Large intestine (tissue), 3 donors: ENCODE measurements around the gene GET3. TPM values are rescaled to one million over a fixed set of nuclear protein-coding genes. Genes with fewer than 3 reads are reported as not detected.

ENCODE experiments used
- DNase-seq, 2 donors: peaks; one replicate each; pipeline versions ENCODE4 v3.0.0 to v3.0.0-alpha.2; 2013
- H3K27ac ChIP-seq: one replicate; pipeline ENCODE4 v1.5.1; 2013; ENCODE audit warnings: low read length
- H3K27me3 ChIP-seq: 2 replicates; pipeline ENCODE4 v1.6.1; 2013; ENCODE audit warnings: low read length; ENCODE audit not compliant: control insufficient read depth, insufficient read depth
- H3K36me3 ChIP-seq: 2 replicates; pipeline ENCODE4 v1.6.1; 2013; ENCODE audit warnings: low read length; ENCODE audit not compliant: control insufficient read depth, insufficient read depth
- H3K4me1 ChIP-seq: one replicate; pipeline ENCODE4 v1.6.1; 2013; ENCODE audit warnings: low read length; ENCODE audit not compliant: control insufficient read depth, insufficient read depth
- H3K4me3 ChIP-seq: one replicate; pipeline ENCODE4 v1.5.1; 2013; ENCODE audit warnings: low read length
- H3K9me3 ChIP-seq: one replicate; pipeline ENCODE4 v1.6.1; 2013; ENCODE audit warnings: mild to moderate bottlenecking, low read depth, low read length, moderate library complexity; ENCODE audit not compliant: control insufficient read depth
- WGBS: methylation state at CpG from one replicate; pipeline ENCODE4 v1.1.5; 2013; ENCODE audit warnings: low lambda C conversion rate; ENCODE audit not compliant: insufficient coverage; 5-methylcytosine and 5-hydroxymethylcytosine counted together
- polyA plus RNA-seq: library from polyadenylated mRNA; unstranded; fragments of 120-200 nt; gene quantifications from one replicate; pipeline ENCODE4 v1.2.1, GENCODE V29; 2013

GET3 gene
- polyA plus RNA-seq, 1 donor = 64.0 TPM

DNA sequence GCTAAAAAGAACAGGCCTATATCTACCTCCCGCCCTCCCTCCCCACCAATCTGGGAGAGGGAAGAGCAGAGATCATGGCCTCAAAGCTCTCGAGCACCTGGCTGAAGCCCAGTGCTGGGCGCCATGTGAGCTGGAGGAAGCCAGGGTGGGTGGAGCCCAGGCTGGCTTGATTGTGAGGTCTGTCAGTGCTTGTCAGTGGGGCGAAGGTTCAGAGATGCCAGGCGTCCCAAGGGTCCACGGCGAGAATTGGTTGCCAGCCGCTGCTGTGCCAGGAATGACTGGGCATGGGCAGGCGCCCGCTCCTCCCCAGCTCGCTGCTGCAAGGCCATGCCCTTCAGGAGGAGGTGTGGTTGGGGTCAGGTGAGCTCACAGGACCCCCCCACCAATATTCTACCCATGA is 25.8 kb downstream of the GET3 start:
- no CpG with 5 or more reads among the region's 11 CpGs for WGBS

DNA sequence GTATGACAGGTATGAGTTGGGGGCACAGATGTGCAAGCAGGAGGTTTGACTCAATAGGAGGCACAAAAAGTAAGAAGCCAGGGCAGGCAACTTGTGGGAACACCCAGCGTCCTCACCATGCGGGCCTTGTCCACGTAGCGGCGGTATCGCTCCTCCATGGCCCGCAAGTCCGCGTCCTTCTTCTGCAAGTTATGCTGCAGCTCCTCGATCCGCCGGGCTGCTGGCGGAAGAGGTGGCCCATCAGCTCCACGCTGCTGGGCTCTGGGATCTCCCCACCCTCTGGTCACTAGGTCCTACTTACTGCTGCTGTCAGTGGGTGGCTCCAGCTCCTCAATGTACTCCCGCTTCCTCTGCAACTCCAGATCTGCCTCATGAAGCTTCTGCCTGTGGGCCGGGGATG is 27.4 kb downstream of the GET3 start:
- H3K36me3 ChIP-seq = peaks cover 57% of the 10 kb centered on the region
- H3K9me3 ChIP-seq = peaks cover 7% of the 10 kb centered on the region
- no peaks in the 10 kb centered on the region for H3K27me3 ChIP-seq
- no peak overlapping the region for H3K27ac ChIP-seq
- 100% methylated on average over 1 of the region's 16 CpGs for WGBS
- DNase-seq = no peak
- no peak overlapping the region for H3K4me3 ChIP-seq
- peaks cover 3% of the 10 kb centered on the region for H3K4me1 ChIP-seq

More for the DNA sequence above, 25.8 kb downstream of the GET3 start:
- H3K9me3 ChIP-seq = peaks cover 7% of the 10 kb centered on the region
- peaks cover 50% of the 10 kb centered on the region for H3K36me3 ChIP-seq
- peaks cover 4% of the 10 kb centered on the region for H3K4me1 ChIP-seq
- no peaks in the 10 kb centered on the region for H3K27me3 ChIP-seq
- H3K4me3 ChIP-seq = no peak overlapping the region
- no peak for DNase-seq
- no peak overlapping the region for H3K27ac ChIP-seq

DNA sequence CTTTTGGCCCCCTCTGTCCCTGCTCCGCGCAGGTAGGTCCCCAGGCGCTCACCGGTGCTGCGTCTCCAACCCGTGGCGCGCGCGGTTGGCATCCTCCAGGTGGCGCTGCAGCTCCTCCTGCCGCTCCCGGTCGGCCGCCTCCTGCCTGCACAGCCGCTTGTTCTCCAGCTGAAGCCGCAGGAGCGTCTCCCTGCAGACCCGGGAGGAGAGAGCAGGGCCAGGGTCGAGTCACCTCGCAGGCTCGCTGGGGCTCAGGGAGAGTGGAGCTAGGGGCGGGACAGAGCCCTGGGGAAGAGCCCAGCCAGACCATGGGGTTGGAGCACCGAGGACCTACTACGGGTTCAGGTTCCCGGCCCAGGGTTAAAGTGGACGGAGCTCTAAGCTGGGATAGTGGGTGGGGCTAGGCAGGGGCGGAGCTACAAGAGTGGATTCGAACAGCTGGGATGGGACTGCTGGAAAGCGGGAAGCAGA is 28.8 kb downstream of the GET3 start:
- Histone ChIP-seq H3K9me3 (peaks cover 4% of the 10 kb centered on the region), H3K27ac (peak overlapping the region; percentile 79), H3K27me3 (no peaks in the 10 kb centered on the region), H3K4me3 (peak overlapping the region; percentile 40), H3K4me1 (peaks cover 3% of the 10 kb centered on the region), H3K36me3 (peaks cover 66% of the 10 kb centered on the region)
- 6% methylated on average over 3 of the region's 30 CpGs for WGBS
- DNase-seq = peak; percentile 78 to 88

DNA sequence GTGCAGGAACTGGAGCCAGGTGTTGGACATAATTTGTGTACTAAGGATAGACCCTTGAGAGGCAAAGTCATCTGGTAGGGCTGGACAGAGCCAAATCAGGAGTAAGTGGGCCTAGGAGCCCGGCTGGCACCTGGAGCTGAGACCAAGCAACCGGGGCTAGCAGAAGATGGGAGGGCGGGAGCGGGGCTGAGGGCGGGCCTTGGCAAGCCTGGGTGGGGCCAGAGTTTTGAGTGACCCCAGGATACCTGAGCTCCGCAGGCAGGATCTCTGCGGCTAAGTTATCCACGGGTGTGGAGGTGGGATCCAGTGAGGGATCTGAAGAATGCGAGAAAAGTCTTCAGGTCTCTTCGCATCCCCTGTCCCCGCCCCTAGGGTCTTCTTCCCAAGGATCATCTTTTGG is 29.9 kb downstream of the GET3 start:
- H3K36me3 ChIP-seq = peaks cover 69% of the 10 kb centered on the region
- H3K27ac ChIP-seq = no peak overlapping the region
- peaks cover 3% of the 10 kb centered on the region for H3K4me1 ChIP-seq
- H3K9me3 ChIP-seq = peaks cover 4% of the 10 kb centered on the region
- H3K27me3 ChIP-seq = no peaks in the 10 kb centered on the region
- no CpG with 5 or more reads among the region's 11 CpGs for WGBS
- no peak overlapping the region for H3K4me3 ChIP-seq
- DNase-seq = no peak

DNA sequence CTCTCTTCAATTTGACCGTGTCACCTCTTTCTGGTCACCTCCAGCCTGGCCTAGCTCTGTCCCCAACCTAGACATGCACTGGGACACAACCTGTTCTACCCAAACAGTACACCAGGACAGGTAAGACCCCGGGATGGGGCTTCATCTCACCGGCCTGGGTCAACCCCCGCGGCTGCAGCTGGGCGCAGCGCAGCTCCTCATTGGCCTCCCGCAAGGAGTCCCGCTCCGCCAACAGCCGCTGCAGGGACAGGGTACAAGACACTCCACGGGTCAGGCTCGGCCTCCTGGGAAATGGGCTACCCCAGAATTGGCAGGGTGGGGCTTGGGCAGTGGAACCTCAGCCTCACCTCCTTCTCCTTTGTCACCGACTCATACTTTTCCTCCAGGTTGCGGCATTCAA is 30.4 kb downstream of the GET3 start:
- 100% methylated on average over 1 of the region's 15 CpGs for WGBS
- H3K9me3 ChIP-seq = peaks cover 4% of the 10 kb centered on the region
- H3K4me1 ChIP-seq = peaks cover 3% of the 10 kb centered on the region
- no peak overlapping the region for H3K4me3 ChIP-seq
- H3K27me3 ChIP-seq = no peaks in the 10 kb centered on the region
- no peak overlapping the region for H3K27ac ChIP-seq
- DNase-seq = no peak
- H3K36me3 ChIP-seq = peaks cover 70% of the 10 kb centered on the region

DNA sequence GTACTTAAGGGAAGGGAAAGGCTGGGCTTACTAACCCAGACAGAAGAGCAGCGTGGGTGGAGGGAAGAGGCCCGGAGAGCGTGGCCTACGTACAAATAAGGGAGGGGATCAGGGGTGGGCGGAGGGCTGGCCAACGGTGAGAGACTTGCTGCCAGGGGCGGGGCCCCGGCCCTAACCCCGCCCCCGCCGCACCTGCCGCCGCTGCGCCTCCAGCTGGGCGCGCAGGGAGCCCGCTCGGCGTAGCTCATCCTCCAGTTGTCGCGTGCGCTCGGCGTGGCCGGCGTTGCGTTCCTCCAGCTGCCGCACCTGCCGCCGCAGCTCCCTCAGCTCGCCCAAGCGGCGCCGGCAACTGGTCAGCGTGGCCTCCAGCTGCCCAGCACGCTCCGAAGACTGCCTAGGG is 32.4 kb downstream of the GET3 start:
- WGBS = no CpG with 5 or more reads among the region's 37 CpGs
- no peaks in the 10 kb centered on the region for H3K27me3 ChIP-seq
- no peak overlapping the region for H3K27ac ChIP-seq
- no peak overlapping the region for H3K4me3 ChIP-seq
- DNase-seq = peak in 1 of 2 donors; percentile 61
- H3K36me3 ChIP-seq = peaks cover 62% of the 10 kb centered on the region
- H3K9me3 ChIP-seq = no peaks in the 10 kb centered on the region
- peaks cover 14% of the 10 kb centered on the region for H3K4me1 ChIP-seq

DNA sequence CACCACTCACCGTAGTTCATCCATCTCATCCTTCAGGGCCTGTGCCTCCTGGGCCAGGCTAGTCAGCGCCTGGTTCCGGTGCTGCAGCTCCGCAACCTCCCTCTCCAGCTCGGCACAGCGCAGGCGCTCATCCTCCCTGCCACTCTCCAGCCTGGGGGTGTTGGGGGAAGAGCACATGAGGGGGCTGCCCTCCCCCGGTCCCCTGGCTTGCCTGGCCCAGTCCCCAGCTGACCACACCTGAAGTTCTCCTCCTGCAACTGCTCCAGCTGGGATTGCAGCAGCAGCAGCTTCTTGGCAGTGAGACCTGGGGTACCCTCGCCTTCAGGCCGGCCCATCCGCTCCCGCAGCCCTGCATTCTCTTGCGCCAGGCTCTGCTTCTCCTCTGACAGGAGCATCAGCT is 33.6 kb downstream of the GET3 start:
- Histone ChIP-seq H3K9me3 (no peaks in the 10 kb centered on the region), H3K4me3 (no peak overlapping the region), H3K27ac (no peak overlapping the region), H3K36me3 (peaks cover 50% of the 10 kb centered on the region), H3K27me3 (no peaks in the 10 kb centered on the region), H3K4me1 (peaks cover 11% of the 10 kb centered on the region)
- WGBS = no CpG with 5 or more reads among the region's 13 CpGs
- DNase-seq = no peak

DNA sequence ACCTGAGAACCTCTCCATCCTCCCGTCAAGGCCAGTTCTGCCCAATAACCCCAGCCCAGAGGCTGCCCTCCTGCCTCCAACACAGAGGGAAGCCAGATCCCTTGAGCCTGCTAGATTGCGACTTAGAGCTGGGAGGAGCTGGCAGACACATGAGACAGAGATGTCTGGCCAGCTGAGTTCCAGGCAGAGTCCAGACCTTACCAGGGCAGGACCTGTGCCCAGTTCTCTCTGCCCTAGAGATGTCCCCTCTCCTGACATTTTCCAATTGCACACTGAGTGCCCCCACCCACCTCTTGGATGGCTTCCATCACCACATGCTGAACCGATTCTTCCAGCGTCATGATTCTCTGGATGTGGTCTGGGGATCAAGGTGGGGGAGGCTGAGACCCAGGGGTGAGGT is 35.0 kb downstream of the GET3 start:
- Histone ChIP-seq H3K27ac (no peak overlapping the region), H3K9me3 (no peaks in the 10 kb centered on the region), H3K4me3 (no peak overlapping the region), H3K36me3 (peaks cover 45% of the 10 kb centered on the region), H3K4me1 (peaks cover 13% of the 10 kb centered on the region), H3K27me3 (no peaks in the 10 kb centered on the region)
- no CpG with 5 or more reads among the region's 4 CpGs for WGBS
- DNase-seq = no peak

DNA sequence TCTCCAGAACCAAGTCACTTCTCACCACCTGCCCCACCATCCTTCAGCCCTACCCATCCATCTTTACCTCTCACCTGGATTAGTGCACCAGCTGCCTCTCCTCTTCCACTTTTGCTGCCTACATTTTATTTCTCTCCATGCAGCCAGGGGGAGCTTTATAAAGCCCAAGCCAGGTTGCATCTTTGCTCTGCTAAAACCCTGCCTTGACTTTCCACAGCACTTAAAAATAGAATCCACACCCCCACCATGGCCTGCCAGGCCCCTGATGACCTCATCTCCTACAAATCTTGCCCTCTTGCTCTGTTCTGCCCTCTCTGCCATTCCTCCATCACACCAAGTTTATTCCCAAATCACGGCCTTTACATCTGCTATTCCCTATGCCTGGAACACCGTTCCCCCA is 36.3 kb downstream of the GET3 start:
- Histone ChIP-seq H3K27me3 (no peaks in the 10 kb centered on the region), H3K4me3 (no peak overlapping the region), H3K9me3 (no peaks in the 10 kb centered on the region), H3K36me3 (peaks cover 36% of the 10 kb centered on the region), H3K4me1 (peaks cover 17% of the 10 kb centered on the region), H3K27ac (no peak overlapping the region)
- DNase-seq = no peak
- WGBS = 100% methylated on average over 1 of the region's 2 CpGs

DNA sequence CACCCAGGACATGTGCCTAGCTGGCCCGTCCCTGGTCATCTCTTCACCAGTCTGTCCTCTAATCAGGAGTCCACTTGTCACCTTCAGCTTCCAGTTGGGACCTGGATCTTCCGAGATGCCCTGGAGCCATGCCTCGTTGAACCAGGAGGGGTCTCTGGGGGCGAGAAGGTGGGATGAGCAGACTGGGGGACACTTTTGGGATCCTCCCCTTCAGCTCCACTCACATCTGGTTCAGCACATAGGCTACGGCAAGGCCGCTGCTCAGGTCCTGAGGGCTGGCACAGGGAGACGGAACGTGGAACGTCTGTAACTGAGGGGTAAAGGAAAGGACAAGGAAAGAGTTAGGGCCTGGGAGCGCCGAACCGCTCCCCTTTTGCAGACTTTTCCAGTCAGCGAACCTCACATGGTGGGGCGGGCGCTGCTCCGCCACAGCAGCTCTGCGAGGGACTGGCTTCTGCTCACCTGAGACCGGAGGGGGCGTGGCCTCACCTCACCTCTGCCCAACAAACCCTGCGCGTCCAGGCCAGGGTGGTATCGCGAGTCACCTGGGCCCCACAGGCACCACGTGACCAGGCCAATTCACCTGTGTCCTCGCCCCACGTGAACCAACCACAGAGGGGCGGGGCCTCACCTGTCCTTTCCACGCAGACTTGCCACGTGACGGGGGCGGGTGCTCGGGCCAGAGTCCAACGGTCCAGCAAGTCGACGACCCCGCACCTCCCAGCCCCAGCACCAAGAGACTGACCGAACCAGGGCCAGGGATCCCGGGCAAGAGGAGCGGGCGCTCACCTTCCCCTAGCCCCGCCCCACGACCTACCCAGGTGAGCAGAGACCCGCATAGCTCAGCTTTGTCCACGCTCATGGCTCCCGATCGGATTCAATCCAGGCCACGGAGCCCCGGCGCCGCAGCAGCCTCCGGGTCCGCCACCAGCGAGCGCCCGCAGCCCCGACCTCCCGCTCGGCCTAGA is 37.6 kb downstream of the GET3 start, which contains the start of gene HOOK2:
Gene HOOK2, minus strand, starts transcription at position 965 of the 968 bp plus-strand sequence. Its CDS starts 103 bp downstream, at position 862.
- Histone ChIP-seq H3K27ac (peak within 1 kb of the TSS; percentile 95), H3K27me3 (no peaks in the 10 kb centered on the region), H3K4me3 (peak within 1 kb of the TSS; percentile 66), H3K9me3 (no peaks in the 10 kb centered on the region), H3K36me3 (peaks cover 30% of the 10 kb centered on the region), H3K4me1 (peaks cover 27% of the 10 kb centered on the region)
- peak; percentile 99 for DNase-seq
- no CpG with 5 or more reads among the region's 58 CpGs for WGBS
